Measurements from ENCODE around the gene CSH2.

Gene CSH2

GRCh38 chr17:63830904-63831491, 42.5 kb downstream of the CSH2 start:
- no peak for TF ChIP-seq CTCF (IDR thresholded peaks at IDR 0.05; ENCODE audit: insufficient read depth, low read length, poor library complexity, severe bottlenecking)
- TF ChIP-seq EZH2phosphoT487 (conservative IDR thresholded peaks at IDR 0.05; ENCODE audit: low read length) = no peak
- Histone ChIP-seq H3K4me2 (ENCODE audit: low read depth, low read length, poor library complexity, severe bottlenecking) (no peak overlapping the region), H4K20me1 (ENCODE audit: low read depth, low read length) (no peaks in the 10 kb centered on the region), H3K9ac (ENCODE audit: low read length) (no peak overlapping the region), H3K9me2 (replicated peaks; ENCODE audit: insufficient read depth, low read length) (no peaks in the 10 kb centered on the region), H3K4me3 (ENCODE audit: insufficient read depth, low read length, poor library complexity, severe bottlenecking) (no peak overlapping the region), H3K9me3 (ENCODE audit: insufficient read depth, low read length) (no peaks in the 10 kb centered on the region), H3K36me3 (ENCODE audit: low read length) (0 out of 2 replicates have a peak, but pooled peaks cover 3% of the 10 kb centered on the region), H3K27me3 (ENCODE audit: low read length) (no peaks in the 10 kb centered on the region), H3F3A (ENCODE audit: insufficient read depth) (0 out of 2 replicates have a peak, but pooled peaks cover 4% of the 10 kb centered on the region), H3K79me2 (ENCODE audit: insufficient read depth, low read length) (peaks cover 37% of the 10 kb centered on the region), H2AFZ (ENCODE audit: low read depth, low read length, severe bottlenecking) (no peak overlapping the region), H3K27ac (ENCODE audit: low read depth, low read length) (no peak overlapping the region)

- no peak for TF ChIP-seq CTCF (IDR thresholded peaks at IDR 0.05; ENCODE audit: insufficient read depth, low read length, poor library complexity, severe bottlenecking)
- no peak for TF ChIP-seq EZH2phosphoT487 (conservative IDR thresholded peaks at IDR 0.05; ENCODE audit: low read length)
- H3K4me2 ChIP-seq (ENCODE audit: low read depth, low read length, poor library complexity, severe bottlenecking) = no peak overlapping the region
- 0 out of 2 replicates have a peak, but pooled peaks cover 3% of the 10 kb centered on the region for H3K36me3 ChIP-seq (ENCODE audit: low read length)
- no peaks in the 10 kb centered on the region for H4K20me1 ChIP-seq (ENCODE audit: low read depth, low read length)
- H3K9me3 ChIP-seq (ENCODE audit: insufficient read depth, low read length) = no peaks in the 10 kb centered on the region
- no peak overlapping the region for H3K4me3 ChIP-seq (ENCODE audit: insufficient read depth, low read length, poor library complexity, severe bottlenecking)
- peaks cover 41% of the 10 kb centered on the region for H3K79me2 ChIP-seq (ENCODE audit: insufficient read depth, low read length)
- H3F3A ChIP-seq (ENCODE audit: insufficient read depth) = 0 out of 2 replicates have a peak, but pooled peaks cover 3% of the 10 kb centered on the region
- H3K9me2 ChIP-seq (replicated peaks; ENCODE audit: insufficient read depth, low read length) = no peaks in the 10 kb centered on the region
- H3K9ac ChIP-seq (ENCODE audit: low read length) = no peak overlapping the region
- no peak overlapping the region for H3K27ac ChIP-seq (ENCODE audit: low read depth, low read length)
- no peaks in the 10 kb centered on the region for H3K27me3 ChIP-seq (ENCODE audit: low read length)
- H2AFZ ChIP-seq (ENCODE audit: low read depth, low read length, severe bottlenecking) = no peak overlapping the region
Measured at GRCh38 chr17:63830278-63830677, 43.2 kb downstream of the CSH2 start.

- Histone ChIP-seq H4K20me1 (ENCODE audit: low read depth, low read length) (no peaks in the 10 kb centered on the region), H2AFZ (ENCODE audit: low read depth, low read length, severe bottlenecking) (no peak overlapping the region), H3F3A (ENCODE audit: insufficient read depth) (no peaks in the 10 kb centered on the region), H3K9ac (ENCODE audit: low read length) (0 out of 2 replicates have a peak overlapping the region, but pooled peaks have one; percentile 88), H3K4me2 (ENCODE audit: low read depth, low read length, poor library complexity, severe bottlenecking) (peak overlapping the region; percentile 95), H3K36me3 (ENCODE audit: low read length) (0 out of 2 replicates have a peak, but pooled peaks cover 3% of the 10 kb centered on the region), H3K9me3 (ENCODE audit: insufficient read depth, low read length) (no peaks in the 10 kb centered on the region), H3K27me3 (ENCODE audit: low read length) (no peaks in the 10 kb centered on the region), H3K27ac (ENCODE audit: low read depth, low read length) (no peak overlapping the region), H3K9me2 (replicated peaks; ENCODE audit: insufficient read depth, low read length) (no peaks in the 10 kb centered on the region), H3K4me3 (ENCODE audit: insufficient read depth, low read length, poor library complexity, severe bottlenecking) (no peak overlapping the region), H3K79me2 (ENCODE audit: insufficient read depth, low read length) (peaks cover 41% of the 10 kb centered on the region)
- TF ChIP-seq EZH2phosphoT487 (conservative IDR thresholded peaks at IDR 0.05; ENCODE audit: low read length) (no peak), CTCF (IDR thresholded peaks at IDR 0.05; ENCODE audit: insufficient read depth, low read length, poor library complexity, severe bottlenecking) (no peak)
Measured at GRCh38 chr17:63828936-63829335, 44.5 kb downstream of the CSH2 start.
